ENCODE results near the gene TBX4.

The TBX4 gene

DNA sequence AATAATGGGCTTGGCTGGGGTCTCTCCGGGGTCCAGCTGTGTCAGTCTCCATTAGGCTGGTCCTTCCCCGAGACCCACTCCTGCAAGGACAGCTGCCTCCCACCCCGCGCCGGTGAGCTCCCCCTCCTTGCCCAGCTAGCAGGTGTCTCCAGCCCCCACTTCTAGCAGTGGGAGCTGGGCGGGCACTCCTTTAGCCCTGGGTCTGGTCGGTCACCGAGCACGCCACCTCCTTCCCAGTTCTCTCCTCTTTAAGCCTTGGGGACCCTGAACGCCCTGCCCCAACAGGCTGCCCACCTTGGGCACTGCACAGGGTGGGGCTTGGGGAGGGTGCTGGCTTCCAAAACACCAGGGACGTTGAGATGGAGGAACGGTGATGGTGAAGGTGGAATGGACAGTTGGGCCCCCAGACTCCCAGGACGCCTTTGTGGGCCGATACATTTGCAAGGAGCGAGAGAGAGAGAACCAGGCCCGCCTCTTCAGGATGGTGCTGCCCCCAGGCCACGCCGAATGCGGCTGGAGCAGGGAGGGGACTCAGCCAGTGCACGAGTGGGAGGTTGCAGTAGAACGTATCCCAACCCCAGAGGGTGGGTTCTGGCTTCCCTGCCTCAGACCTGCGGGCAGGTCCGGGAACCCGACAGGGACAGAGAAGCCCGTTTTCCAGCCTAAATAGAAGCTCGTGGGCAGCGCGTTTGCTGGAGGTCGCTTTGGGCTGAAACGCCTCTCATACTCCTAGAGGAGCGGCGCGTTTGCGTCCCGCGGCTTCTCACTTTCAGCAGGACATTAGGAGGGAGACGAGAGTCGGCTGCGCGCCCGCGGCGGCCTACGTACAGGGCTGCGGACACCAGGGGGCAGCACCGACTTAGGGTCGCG, 41.8 kb upstream of the TBX4 start:
- FAIRE-seq (no peak), DNase-seq (ENCODE audit: insufficient read length, low spot score) (peak; percentile 30)
- TF ChIP-seq POLR2A (IDR thresholded peaks at IDR 0.05; ENCODE audit: low read depth, low read length) = no peak

DNA sequence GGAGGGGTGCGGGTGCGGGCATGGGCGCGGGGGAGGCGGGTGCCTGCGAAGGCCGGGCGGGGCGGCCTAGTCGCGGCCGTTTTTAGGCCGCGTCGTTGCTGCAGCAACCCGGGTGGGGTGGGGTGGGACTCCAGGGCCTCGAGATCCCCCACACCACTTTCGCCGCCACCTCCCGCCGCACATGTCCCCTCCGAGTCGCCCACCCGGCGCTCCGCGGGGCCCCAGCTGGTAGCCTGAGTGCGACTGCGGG, 41.3 kb upstream of the TBX4 start:
- no peak for TF ChIP-seq POLR2A (IDR thresholded peaks at IDR 0.05; ENCODE audit: low read depth, low read length)
- FAIRE-seq = no peak
- no peak for DNase-seq (ENCODE audit: insufficient read length, low spot score)

DNA sequence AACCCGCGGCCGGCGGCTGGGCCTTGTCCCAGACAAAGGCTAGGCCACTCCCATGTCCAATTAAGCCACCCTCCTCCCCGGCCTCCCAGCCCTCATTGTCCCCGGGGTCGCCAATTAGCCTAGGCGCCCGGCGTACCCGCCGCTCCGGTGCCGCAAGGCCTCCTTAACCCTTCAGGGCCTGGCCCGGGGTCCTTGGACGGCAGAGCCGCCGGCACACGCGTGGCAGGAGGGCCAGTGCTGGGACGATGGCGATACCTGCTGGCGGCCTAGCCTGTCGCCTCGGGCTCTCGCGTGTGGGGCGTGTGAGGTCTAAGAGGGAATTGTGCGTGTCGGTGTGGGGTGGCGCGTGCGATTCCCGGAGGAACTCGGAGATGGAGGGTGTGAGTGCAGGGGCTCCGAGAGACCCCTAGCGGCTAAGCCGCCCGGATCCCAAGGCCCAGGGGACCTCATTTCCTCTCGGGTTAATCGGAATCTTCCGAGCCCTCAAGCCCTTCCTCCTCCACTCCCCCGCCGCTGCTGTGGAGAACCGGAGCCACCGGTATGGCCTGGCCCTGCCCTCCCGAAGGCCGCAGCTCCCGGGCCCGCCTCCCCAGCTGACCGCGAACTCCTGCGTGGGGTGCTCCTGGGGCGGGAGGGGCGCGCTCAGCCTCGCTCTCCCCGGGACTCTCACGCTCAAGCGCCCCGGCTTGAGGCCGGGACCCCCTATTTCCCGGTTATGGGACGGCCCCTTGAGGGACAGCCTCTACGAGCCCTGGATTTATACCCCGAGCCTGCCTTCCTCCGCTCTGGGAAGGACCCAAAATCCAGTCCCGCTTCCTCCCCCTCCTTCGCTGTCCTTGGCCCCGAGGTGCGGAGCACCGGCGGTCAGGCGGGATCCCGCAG, 40.7 kb upstream of the TBX4 start:
- DNase-seq (ENCODE audit: insufficient read length, low spot score) = peak; percentile 84
- peak; percentile 49; the same call in 1 of the 2 replicates for TF ChIP-seq POLR2A (IDR thresholded peaks at IDR 0.05; ENCODE audit: low read depth, low read length)
- FAIRE-seq = no peak

DNA sequence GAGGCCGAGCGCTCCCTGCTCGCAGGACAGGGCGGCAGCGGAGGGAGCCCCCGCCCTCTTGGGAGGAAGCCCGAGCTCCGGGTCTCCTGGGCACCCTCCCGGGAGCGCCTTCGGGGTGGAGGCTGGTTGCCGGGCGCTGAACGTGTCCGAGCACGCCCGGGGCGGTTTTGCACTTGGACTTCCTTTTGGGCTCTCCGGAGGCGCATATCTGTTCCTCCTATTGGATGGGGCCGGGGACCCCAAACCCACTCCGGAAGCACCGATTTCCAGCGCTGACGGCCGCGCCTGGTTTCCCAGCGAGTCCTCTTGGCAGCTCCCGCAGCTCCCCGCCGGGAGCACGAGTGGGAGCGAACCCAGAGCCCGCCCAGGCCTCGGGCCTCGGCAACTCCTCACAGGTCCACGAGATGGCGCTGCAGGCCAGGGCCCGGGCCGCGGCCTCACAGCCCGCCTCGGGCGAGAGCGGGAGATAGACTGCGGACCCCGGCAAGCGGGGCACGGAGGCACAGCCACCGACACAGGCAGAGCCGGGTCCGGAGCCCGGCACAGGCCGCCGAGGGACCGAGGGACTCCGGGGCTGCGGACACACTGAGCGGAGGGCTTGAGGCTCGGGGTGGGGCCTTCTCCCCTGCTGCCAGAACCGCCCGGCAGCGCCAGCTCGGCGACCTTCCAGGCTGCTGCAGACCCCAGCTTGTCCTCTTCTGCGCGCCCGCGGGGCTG, 39.9 kb upstream of the TBX4 start:
- peak; percentile 20; the same call in 1 of the 2 replicates for TF ChIP-seq POLR2A (IDR thresholded peaks at IDR 0.05; ENCODE audit: low read depth, low read length)
- FAIRE-seq = no peak
- peak; percentile 97 for DNase-seq (ENCODE audit: insufficient read length, low spot score)

DNA sequence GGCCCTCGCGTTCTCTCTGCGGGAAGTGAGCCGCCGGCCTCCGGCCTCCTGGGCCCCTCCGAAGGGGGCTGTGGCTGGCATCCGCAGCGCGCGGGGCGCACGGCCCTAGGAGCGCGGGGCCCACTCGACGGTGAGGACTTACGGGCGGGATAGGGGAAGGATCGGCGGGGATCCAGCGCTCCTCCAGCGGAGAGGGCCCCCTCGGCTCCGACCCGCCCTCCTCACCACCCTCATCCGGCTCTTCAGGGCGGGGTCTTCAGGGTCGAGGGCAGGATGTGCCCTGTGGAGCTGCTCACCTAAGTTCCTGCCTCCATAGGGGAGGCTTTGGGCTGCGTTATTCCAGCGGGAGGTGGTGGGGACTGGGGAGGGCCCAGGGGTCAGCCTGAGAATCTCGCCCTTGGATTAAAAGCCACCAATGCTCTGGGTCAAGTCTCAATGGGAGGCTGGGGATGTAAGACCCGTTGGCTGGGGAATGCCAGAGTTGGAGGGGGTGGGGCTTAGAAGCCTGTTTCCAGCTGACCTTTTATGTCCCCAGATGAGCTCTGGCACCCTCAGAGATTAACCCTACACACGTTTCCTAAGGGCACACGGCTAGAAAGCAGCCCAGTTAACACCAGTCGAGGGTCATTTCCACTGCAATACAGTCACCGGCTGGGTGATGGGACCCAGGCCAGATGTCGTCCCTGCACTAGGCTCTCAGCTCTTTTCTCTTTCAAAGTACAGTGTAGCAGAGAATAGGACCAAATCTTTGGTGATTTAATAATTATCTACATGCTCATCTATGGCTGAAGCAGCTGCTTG, 39.2 kb upstream of the TBX4 start:
- FAIRE-seq (no peak), DNase-seq (ENCODE audit: insufficient read length, low spot score) (peak; percentile 26)
- no peak for TF ChIP-seq POLR2A (IDR thresholded peaks at IDR 0.05; ENCODE audit: low read depth, low read length)

DNA sequence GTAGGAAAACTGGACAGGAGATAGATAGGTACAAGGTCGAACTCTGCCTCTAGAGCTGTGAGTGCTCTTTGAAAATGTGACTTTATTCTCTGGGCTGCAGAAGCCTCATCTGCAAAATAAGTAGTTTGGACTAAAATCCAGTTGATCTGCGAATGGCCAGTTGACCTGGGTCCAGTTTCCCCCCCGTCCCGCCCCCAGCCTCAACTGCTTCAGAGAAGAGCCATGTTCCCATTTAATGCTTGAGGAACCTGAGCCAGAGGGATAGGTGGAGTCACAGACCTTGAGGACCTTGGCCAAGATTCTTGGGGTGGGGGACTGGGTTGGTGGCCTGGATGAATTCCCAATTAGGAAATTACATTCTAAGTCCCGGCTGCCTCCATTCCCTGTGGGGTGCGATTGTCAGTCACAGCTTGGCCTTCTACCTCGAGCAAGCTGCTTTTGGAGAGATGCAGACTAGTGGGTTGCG, 38.5 kb upstream of the TBX4 start:
- TF ChIP-seq POLR2A (IDR thresholded peaks at IDR 0.05; ENCODE audit: low read depth, low read length) = no peak
- DNase-seq (ENCODE audit: insufficient read length, low spot score) = no peak
- FAIRE-seq = no peak

DNA sequence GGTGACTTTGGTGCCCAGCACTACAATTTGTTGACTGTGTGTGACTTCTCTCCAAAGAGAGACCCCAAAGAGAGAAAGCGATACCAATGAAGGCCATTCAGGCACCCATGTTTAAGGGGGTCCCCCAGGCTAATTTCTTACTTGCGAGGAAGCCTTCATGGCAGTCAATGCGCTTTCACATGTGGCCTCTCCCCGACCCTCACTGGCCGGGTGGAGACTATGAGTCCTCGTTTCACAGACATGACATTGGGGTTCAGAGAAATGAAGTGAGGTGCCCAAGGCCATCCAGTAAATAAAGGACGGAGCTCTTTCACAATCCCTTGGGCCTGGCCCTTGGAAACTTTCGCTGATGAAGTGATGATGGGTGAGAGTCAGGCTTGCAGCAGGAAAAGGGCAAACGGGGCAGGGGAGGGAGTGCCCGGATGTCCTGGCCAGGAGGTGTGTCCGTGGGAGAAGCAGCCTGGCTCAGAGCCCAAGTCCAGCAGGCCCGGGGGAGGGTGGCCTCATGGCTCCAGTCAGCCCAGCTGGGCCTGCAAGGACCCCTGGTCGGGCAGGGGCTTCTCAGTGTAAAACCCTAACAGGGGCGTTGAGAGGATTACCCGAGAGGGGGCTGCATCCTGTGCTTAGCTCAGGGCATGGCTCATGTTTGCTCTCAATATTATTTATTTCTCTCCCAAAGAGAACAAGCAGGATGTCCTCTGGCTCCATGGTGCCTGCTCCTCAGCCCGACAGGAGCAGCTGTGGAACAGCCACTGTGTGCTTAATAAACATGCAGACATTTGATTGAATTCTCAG, 37.9 kb upstream of the TBX4 start:
- DNase-seq (ENCODE audit: insufficient read length, low spot score) = no peak
- FAIRE-seq = no peak
- no peak for TF ChIP-seq POLR2A (IDR thresholded peaks at IDR 0.05; ENCODE audit: low read depth, low read length)

DNA sequence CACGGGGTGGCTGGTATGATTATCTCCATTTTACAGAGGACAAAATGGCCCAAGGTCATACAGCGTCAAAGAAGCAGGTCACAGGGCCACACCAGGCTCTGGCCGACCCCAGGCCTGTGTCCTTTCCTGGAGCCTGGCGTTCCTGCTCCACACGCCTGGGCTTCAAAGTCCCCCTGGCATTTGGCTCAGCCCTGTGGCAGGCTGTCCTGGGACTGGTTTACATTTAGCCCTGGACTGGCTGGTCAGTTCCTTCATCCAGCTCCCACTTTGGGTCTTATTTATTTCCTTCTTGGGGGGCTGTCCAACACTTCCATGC, 37.3 kb upstream of the TBX4 start:
- TF ChIP-seq POLR2A (IDR thresholded peaks at IDR 0.05; ENCODE audit: low read depth, low read length) = no peak
- DNase-seq (ENCODE audit: insufficient read length, low spot score) = no peak

DNA sequence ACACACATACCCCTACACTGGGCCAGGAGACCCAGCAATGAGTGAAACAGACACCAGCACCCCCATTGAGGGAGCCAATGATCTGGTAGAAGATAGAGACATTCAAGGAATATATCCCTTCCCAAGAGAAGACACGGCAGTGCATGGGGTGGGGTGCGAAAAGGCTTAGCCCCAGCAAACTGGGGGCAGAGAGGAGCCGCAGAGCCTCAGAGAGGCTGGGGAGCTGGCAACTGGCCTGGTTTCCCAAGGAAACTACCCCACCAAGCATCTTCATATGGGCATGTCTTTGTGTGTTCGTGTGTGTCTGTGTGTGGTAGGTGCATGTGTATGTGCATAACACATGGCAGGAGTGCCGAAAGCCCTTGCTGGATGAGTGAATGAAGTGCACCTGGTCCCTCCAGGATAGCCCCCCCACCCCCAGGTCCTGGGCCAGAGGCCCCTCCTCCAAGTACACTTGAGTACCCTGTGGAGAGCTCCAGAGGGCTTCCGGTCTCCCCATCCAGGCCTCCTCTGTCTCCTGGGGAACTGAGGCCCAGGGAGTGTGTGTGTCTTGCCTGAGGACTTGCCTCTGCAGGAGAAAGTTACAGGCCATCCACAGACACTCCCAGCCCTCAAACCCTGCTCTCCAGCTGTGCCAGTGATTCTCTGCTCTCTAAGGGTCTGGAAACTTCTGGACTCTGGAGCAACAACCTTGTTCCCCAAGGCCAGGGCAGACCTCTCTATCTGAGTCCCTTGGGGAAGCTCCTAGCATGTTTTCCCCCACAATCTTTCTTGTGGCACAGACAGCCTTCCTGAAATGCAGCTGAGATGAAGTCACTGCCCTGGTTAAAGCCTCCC, 36.6 kb upstream of the TBX4 start:
- TF ChIP-seq POLR2A (IDR thresholded peaks at IDR 0.05; ENCODE audit: low read depth, low read length) = no peak
- DNase-seq (ENCODE audit: insufficient read length, low spot score) = peak; percentile 31
- FAIRE-seq = no peak

More for the DNA sequence above, 37.3 kb upstream of the TBX4 start:
- FAIRE-seq = no peak

DNA sequence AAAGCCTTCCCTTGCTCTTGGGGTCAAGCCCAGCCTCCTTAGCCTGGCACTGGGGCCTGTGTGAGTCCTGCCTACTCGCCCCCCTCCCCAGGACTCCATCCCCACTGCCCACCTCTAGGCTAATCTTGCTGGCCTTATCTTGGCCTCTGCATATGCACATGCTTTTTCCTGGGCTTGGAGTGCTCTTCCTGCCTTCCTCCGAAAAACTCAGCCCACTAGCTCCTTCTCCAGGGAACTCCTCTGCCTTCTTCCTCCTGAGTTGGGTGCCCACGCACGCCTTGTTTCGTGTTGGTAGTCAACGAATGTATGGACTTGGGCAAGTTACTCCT, 36.0 kb upstream of the TBX4 start:
- no peak for DNase-seq (ENCODE audit: insufficient read length, low spot score)
- no peak for TF ChIP-seq POLR2A (IDR thresholded peaks at IDR 0.05; ENCODE audit: low read depth, low read length)
- no peak for FAIRE-seq

DNA sequence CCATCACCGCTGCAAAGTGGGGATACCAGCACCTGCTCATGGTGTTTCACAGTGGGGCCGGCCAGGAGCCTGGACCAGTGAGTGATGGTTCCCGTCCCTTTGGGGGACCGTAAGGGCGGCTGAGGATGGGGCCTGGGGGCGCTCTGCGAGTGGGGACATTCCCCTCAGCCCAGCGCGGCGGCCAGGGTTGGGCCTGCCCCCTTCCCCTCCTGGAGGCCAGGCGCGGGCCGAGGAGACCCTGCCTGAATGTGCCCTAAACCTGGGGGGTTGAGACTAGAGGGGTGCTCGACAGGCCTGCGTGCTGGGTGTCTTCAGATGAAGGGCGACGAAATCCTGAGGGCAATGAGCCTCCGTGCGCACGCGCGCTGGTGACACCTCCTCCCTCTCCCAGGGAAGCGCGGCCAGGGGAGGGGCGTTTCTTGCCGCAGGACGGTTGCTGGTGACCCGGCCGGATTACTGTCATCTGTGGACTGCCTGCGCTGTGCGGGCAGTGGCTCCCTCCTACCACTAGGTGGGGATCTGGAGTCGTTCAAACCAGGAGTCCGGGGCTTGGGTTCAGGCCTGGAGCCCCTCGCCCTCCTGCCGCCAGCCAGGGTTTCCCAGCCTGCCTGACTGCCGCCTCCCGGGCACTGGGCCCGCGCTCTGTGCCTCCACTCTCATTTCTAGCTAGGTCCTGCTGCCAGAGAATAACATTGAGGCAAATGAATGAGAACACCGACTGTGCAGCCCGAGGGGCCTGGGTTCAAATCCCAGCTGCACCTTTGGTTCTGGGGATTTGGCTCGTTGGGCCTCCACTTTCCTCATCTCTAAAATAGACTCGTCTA, 35.5 kb upstream of the TBX4 start:
- no peak for TF ChIP-seq POLR2A (IDR thresholded peaks at IDR 0.05; ENCODE audit: low read depth, low read length)
- peak; percentile 99 for DNase-seq (ENCODE audit: insufficient read length, low spot score)
- FAIRE-seq = no peak
